ENCODE measurements around the gene APOL4.

DNA sequence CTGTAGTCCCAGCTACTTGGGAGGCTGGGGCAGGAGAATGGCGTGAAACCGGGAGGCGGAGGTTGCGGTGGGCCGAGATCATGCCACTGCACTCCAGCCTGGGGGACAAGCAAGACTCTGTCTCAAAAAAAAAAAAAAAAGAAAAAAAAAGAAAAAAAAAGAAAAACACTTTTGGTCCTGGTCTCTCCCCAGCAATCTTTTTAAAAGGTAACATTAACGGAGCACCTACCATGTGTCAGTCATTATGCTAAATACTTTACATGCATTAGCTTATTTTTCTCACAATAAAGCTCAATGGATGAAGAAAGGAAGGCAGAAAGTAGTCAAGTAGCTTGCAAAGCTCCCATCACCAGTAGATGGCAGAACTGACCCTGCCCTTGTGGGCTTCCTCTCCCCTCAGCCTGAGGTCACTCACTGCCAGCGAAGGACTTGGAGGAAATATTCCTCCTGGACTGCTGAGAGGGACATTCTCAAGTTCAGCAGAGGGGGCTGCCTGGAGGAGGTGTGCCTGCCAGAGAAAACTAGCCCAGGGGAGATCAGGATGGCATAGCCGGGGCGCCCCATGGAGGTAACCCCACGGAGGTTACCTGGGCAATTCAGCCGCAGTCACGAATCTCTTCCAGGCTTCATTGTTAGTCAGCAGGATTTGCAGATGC lies 56.6 kb downstream of the APOL4 start:
- TF ChIP-seq, protein P1, sequence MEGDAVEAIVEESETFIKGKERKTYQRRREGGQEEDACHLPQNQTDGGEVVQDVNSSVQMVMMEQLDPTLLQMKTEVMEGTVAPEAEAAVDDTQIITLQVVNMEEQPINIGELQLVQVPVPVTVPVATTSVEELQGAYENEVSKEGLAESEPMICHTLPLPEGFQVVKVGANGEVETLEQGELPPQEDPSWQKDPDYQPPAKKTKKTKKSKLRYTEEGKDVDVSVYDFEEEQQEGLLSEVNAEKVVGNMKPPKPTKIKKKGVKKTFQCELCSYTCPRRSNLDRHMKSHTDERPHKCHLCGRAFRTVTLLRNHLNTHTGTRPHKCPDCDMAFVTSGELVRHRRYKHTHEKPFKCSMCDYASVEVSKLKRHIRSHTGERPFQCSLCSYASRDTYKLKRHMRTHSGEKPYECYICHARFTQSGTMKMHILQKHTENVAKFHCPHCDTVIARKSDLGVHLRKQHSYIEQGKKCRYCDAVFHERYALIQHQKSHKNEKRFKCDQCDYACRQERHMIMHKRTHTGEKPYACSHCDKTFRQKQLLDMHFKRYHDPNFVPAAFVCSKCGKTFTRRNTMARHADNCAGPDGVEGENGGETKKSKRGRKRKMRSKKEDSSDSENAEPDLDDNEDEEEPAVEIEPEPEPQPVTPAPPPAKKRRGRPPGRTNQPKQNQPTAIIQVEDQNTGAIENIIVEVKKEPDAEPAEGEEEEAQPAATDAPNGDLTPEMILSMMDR (IDR thresholded peaks at IDR 0.05) = peak; percentile 81 to 94 (median 88)
- TF ChIP-seq POLR2A (IDR thresholded peaks at IDR 0.05) = no peak
